ENCODE results near the gene GTF3C2. TPM values are rescaled to one million over a fixed set of nuclear protein-coding genes. Genes with fewer than 3 reads are reported as not detected.

GTF3C2 gene
- total RNA-seq, 2 donors from 2014 or later = 48.4 to 60.0 TPM

DNA sequence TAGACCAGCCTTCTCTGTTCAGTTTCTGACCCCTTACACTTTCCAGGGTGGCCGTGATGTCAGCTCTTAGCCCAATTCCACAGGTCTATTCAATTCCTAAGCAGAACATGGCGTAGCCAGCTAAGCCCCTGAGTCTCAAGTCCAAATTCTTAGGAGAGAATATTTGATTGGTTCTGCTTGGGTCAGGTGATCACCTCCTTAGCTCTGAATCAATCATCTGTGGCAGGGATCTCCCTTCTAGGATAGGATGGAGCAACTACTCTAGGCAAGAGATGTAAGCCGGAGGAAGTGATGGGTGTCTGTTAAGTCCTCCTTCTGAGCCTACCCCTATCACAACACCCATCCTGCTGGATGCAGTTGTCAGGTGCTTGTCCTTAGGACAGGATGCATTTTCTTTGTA lies 59.4 kb downstream of the GTF3C2 start:
- no peak overlapping the region for H3K9ac ChIP-seq (ENCODE audit: low read depth in 2 of 2, low read length in 2 of 2)

DNA sequence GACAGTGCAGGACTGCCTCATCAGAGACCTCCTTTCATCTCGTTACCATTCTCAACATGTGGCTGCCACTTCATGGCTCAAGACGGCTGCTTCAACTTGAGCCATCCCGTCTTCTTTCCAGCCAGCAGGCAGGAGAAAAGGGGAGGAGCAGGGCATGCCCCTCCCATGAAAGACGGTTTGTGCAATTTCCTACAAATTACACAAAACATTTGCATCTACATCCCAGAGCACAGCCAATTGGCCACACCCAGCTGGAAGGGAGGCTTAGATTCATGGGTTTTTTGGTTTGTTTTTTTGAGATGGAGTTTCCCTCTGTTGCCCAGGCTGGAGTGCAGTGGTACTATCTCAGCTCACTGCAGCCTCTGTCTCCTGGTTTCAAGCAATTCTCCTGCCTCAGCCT lies 60.1 kb downstream of the GTF3C2 start:
- H3K27me3 ChIP-seq = no peaks in the 10 kb centered on the region
- H3K36me3 ChIP-seq = no peaks in the 10 kb centered on the region
- no peaks in the 10 kb centered on the region for H3K4me1 ChIP-seq
- no peaks in the 10 kb centered on the region for H3K9me3 ChIP-seq
- no peak overlapping the region for H3K27ac ChIP-seq
- TF ChIP-seq, protein P1, sequence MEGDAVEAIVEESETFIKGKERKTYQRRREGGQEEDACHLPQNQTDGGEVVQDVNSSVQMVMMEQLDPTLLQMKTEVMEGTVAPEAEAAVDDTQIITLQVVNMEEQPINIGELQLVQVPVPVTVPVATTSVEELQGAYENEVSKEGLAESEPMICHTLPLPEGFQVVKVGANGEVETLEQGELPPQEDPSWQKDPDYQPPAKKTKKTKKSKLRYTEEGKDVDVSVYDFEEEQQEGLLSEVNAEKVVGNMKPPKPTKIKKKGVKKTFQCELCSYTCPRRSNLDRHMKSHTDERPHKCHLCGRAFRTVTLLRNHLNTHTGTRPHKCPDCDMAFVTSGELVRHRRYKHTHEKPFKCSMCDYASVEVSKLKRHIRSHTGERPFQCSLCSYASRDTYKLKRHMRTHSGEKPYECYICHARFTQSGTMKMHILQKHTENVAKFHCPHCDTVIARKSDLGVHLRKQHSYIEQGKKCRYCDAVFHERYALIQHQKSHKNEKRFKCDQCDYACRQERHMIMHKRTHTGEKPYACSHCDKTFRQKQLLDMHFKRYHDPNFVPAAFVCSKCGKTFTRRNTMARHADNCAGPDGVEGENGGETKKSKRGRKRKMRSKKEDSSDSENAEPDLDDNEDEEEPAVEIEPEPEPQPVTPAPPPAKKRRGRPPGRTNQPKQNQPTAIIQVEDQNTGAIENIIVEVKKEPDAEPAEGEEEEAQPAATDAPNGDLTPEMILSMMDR (IDR thresholded peaks at IDR 0.05) = no peak
- no peak overlapping the region for H3K9ac ChIP-seq (ENCODE audit: low read depth in 2 of 2, low read length in 2 of 2)
- intact Hi-C loops (cut with DNase I) = no loop called here
- no peak overlapping the region for H3K4me3 ChIP-seq
- no peak for DNase-seq

More for the DNA sequence above, 59.4 kb downstream of the GTF3C2 start:
- TF ChIP-seq, protein P1 (IDR thresholded peaks at IDR 0.05) = no peak
- H3K4me3 ChIP-seq = no peak overlapping the region
- H3K9me3 ChIP-seq = no peaks in the 10 kb centered on the region
- DNase-seq = no peak
- no peak overlapping the region for H3K27ac ChIP-seq
- H3K36me3 ChIP-seq = no peaks in the 10 kb centered on the region
- intact Hi-C loops (cut with DNase I) = no loop called here
- H3K4me1 ChIP-seq = no peaks in the 10 kb centered on the region
- no peaks in the 10 kb centered on the region for H3K27me3 ChIP-seq

DNA sequence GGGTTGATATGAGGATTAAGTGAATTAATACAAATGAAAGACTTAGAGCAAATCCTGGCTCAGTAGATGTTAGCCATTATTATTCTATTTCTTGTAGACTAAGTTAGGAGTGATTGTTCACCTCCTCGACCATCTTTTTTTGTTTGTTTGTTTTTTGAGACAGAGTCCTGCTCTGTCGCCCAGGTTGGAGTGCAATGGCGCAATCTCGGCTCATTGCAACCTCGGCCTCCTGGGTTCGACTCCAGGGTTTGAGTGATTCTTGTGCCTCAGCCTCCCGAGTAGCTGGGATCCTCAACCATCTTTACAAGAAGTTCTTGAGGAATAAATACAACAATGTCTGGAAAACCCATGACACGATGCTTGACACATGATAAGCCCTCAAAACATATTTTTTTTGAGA lies 61.6 kb downstream of the GTF3C2 start:
- no peak for DNase-seq
- Histone ChIP-seq H3K36me3 (no peaks in the 10 kb centered on the region), H3K4me3 (no peak overlapping the region), H3K9ac (ENCODE audit: low read depth in 2 of 2, low read length in 2 of 2) (no peak overlapping the region), H3K27ac (no peak overlapping the region), H3K4me1 (no peaks in the 10 kb centered on the region), H3K27me3 (no peaks in the 10 kb centered on the region), H3K9me3 (no peaks in the 10 kb centered on the region)
- TF ChIP-seq, protein P1 (IDR thresholded peaks at IDR 0.05) = no peak
- intact Hi-C loops (cut with DNase I) = no loop called here

DNA sequence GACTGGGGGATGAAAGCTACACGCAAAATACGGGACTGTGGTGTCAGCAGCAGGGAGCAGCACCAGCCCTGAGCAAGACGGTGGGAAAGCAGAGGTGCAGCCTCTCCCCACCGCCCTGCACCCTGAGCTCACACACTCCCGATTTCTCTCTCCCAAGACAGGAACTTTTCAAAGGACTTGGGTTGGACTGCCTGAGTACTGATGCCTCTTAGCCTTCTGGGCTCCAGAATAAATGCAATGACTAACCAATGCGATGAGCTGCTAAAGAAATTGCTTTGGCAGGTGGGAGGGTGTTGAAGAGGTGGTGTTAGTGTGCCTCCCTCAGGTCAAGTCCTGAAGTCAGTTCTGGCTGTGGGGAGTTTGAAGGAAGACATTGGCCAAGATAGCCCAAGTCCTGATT lies 64.7 kb downstream of the GTF3C2 start:
- TF ChIP-seq, protein P1 (IDR thresholded peaks at IDR 0.05) = no peak
- no peak overlapping the region for H3K9ac ChIP-seq (ENCODE audit: low read depth in 2 of 2, low read length in 2 of 2)
- H3K9me3 ChIP-seq = no peaks in the 10 kb centered on the region
- no peaks in the 10 kb centered on the region for H3K27me3 ChIP-seq
- H3K27ac ChIP-seq = no peak overlapping the region
- H3K4me1 ChIP-seq = no peaks in the 10 kb centered on the region
- DNase-seq = no peak
- no peak overlapping the region for H3K4me3 ChIP-seq
- intact Hi-C loops (cut with DNase I) = no loop called here
- no peaks in the 10 kb centered on the region for H3K36me3 ChIP-seq

DNA sequence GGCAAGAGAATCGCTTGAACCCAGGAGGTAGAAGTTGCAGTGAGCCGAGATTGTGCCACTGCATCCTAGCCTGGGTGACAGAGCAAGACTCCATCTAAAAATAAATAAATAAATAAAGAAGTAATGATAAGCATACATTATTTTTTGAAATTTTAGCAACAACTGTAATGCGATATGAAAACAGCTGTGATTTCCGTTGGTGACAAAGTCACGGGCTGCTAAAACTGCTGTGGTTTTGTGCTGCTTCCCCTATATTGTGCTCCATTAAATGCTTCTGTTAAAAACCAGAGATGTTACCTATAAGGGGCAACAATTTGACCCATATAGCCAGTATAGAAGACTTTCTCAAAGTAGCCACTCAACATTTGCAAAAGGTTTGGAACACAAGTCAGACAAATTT lies 66.0 kb downstream of the GTF3C2 start:
- no peak for DNase-seq
- Histone ChIP-seq H3K9me3 (no peaks in the 10 kb centered on the region), H3K27ac (no peak overlapping the region), H3K4me1 (no peaks in the 10 kb centered on the region), H3K9ac (ENCODE audit: low read depth in 2 of 2, low read length in 2 of 2) (no peak overlapping the region), H3K36me3 (no peaks in the 10 kb centered on the region), H3K4me3 (no peak overlapping the region), H3K27me3 (no peaks in the 10 kb centered on the region)
- TF ChIP-seq, protein P1 (IDR thresholded peaks at IDR 0.05) = no peak
- intact Hi-C loops (cut with DNase I) = no loop called here

DNA sequence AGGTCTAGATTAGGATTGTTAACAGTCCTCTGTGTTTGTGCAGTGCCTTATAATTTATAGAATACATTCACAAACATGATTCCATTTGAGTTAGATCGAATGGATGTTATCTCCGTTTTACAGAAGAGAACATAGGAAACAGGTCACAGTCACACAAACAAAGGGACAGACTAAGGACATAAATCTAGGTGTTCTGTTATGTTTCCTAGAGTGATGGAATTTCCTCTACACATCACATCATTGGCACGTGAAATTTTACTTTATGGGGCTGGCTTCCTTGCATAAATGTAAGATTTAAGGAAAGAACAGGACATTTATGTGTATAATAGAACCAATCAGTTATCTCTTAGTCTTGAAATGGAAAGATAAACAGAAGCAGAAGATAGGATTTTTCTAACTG lies 68.0 kb downstream of the GTF3C2 start:
- Histone ChIP-seq H3K4me1 (no peaks in the 10 kb centered on the region), H3K27ac (no peak overlapping the region), H3K9ac (ENCODE audit: low read depth in 2 of 2, low read length in 2 of 2) (no peak overlapping the region), H3K9me3 (no peaks in the 10 kb centered on the region), H3K27me3 (no peaks in the 10 kb centered on the region), H3K4me3 (no peak overlapping the region), H3K36me3 (no peaks in the 10 kb centered on the region)
- no peak for DNase-seq
- TF ChIP-seq, protein P1 (IDR thresholded peaks at IDR 0.05) = no peak
- intact Hi-C loops (cut with DNase I) = loop anchor here (10.0 kb wide), 1 partner anchor 324 kb away; no protein-coding TSS in a partner anchor

Data from colonic mucosa (tissue), 4 donors.